HepG2 (cell line): Measurements from ENCODE around the gene MGA. TPM values are rescaled to one million over a fixed set of nuclear protein-coding genes. Genes with fewer than 3 reads are reported as not detected.

Source experiments
- CREM ChIP-seq, 2 experiments: sonication (generic) in 1 of 2; formaldehyde crosslinking in 1 of 2; IDR thresholded peaks; 2 replicates each; pipeline versions ENCODE4 v1.4.0 to v1.6.1; 2016 to 2020; ENCODE audit warnings: antibody characterized with exemption in 1 of 2, mild to moderate bottlenecking in 1 of 2, missing genetic modification reagents in 1 of 2
- U2AF2 ChIP-seq: fragments of 200-400 bp; formaldehyde crosslinking; IDR thresholded peaks from 2 replicates; pipeline ENCODE4 v1.6.1; 2017; ENCODE audit warnings: low read depth, mild to moderate bottlenecking, low read length
- ZMYM3 ChIP-seq: sonication (generic); formaldehyde crosslinking; IDR thresholded peaks from 2 replicates; pipeline ENCODE4 v1.5.1; 2020; ENCODE audit warnings: mild to moderate bottlenecking, missing genetic modification reagents
- ZMYM4 ChIP-seq: sonication (generic); formaldehyde crosslinking; IDR thresholded peaks from 2 replicates; pipeline ENCODE4 v1.8.1; 2023; ENCODE audit warnings: mild to moderate bottlenecking, missing genetic modification reagents
- ZNF776 ChIP-seq: sonication (generic); formaldehyde crosslinking; IDR thresholded peaks from 2 replicates; pipeline ENCODE4 v1.4.0; 2020; ENCODE audit warnings: mild to moderate bottlenecking, missing genetic modification reagents
- polyA plus RNA-seq, 8 experiments: library from polyadenylated mRNA; depleted of rRNA in 3 of 8; stranded (reverse) in 7 of 8; unstranded in 1 of 8; fragments of >200 nt; fragmentation: Illumina TruSeq in 4 of 8; extraction: Trizol in 4 of 8; gene quantifications; 2 replicates each; pipeline versions ENCODE4 v1.2.1 to v1.2.3, GENCODE V29; 2011 to 2016; ENCODE audit warnings: low read depth in 4 of 8, missing spikeins in 1 of 8, mixed read lengths in 1 of 8; ENCODE audit not compliant: insufficient read depth in 1 of 8
- total RNA-seq, 5 experiments: library from RNA; depleted of rRNA; stranded (reverse); fragments of >200 nt; fragmentation: Illumina TruSeq; extraction: Trizol; gene quantifications; 2 replicates each; pipeline ENCODE4 v1.2.3, GENCODE V29; 2016; ENCODE audit warnings: low read depth in 1 of 5
- TF ChIP-seq, protein P1 (sequence below): sonication (generic); formaldehyde crosslinking; IDR thresholded peaks from 2 replicates; pipeline ENCODE4 v1.4.0; 2020; ENCODE audit warnings: missing genetic modification reagents
- TF ChIP-seq, protein P2 (sequence below): sonication (generic); formaldehyde crosslinking; IDR thresholded peaks from 2 replicates; pipeline ENCODE4 v1.8.0; 2022; ENCODE audit warnings: missing genetic modification reagents, mild to moderate bottlenecking, inconsistent platforms, borderline replicate concordance
- TF ChIP-seq, protein P3 (sequence below): sonication (generic); formaldehyde crosslinking; IDR thresholded peaks from 2 replicates; pipeline ENCODE4 v1.5.0; 2020; ENCODE audit warnings: missing genetic modification reagents, mild to moderate bottlenecking, borderline replicate concordance
- TF ChIP-seq, protein P4 (sequence below): sonication (generic); formaldehyde crosslinking; IDR thresholded peaks from 2 replicates; pipeline ENCODE4 v1.4.0; 2020; ENCODE audit warnings: missing genetic modification reagents
- TF ChIP-seq, protein P5 (sequence below): sonication (generic); formaldehyde crosslinking; IDR thresholded peaks from 2 replicates; pipeline ENCODE4 v1.8.1; 2022; ENCODE audit warnings: low read depth, mild to moderate bottlenecking, missing genetic modification reagents
- TF ChIP-seq, protein P6 (sequence below): sonication (generic); formaldehyde crosslinking; conservative IDR thresholded peaks from 2 replicates; pipeline ENCODE4 v1.8.0; 2022; ENCODE audit warnings: missing genetic modification reagents

Gene MGA
- total and polyA plus RNA-seq, 2 of the 13 experiments (the other 11 are each of a cell fraction or from before 2014, with no cell fraction given) = 5.3 to 59.0 TPM

DNA sequence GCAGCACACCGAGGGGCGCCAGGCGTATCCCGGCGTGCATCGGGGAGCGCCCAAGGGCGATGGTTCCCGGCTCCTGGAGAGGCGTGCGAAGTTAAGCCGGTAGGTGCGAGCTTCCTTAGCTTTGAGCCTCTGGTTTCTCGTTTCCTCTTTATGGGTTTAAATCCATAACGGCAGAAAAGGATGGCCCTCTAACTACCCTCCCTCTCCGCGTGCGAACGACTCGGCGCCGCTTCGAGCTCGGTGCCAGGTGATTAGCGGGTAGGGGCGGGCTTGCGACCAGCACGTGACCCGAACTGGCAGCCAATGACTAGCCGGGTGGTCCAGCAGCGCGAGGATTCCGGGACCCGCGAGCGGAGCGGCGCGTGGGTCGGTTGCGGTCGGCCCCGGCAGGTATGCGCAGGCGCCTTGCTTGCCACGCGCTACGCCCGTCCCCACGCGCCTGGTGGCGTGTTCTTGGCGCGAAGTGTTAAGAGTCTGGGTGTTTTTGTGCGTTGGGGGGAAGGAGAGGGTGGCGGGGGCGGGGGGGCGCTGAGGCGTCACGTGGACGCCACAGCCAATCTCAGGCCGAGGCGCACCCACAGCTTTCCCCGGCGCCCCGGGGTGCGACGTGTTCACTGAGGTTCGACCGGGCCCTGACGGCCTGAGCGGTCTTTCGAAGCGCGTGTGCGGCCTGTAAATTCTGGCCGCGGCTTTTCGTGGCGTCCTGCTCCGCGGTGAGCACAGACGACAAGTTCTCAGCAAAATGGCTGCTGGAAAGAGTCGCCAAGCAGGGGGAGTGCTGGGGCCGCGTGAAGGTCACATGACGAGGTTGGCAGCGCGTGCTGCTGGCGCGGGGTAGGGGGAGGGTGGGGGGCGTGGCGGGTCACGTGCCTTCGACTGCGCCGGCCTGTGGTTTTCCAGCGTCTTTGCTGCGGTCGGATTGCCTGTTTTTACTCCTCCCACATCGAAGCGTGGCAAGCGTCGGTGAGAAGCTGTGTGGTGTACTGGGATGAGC lies 38.7 kb upstream of the MGA start (continued):
- TF ChIP-seq, protein P1, sequence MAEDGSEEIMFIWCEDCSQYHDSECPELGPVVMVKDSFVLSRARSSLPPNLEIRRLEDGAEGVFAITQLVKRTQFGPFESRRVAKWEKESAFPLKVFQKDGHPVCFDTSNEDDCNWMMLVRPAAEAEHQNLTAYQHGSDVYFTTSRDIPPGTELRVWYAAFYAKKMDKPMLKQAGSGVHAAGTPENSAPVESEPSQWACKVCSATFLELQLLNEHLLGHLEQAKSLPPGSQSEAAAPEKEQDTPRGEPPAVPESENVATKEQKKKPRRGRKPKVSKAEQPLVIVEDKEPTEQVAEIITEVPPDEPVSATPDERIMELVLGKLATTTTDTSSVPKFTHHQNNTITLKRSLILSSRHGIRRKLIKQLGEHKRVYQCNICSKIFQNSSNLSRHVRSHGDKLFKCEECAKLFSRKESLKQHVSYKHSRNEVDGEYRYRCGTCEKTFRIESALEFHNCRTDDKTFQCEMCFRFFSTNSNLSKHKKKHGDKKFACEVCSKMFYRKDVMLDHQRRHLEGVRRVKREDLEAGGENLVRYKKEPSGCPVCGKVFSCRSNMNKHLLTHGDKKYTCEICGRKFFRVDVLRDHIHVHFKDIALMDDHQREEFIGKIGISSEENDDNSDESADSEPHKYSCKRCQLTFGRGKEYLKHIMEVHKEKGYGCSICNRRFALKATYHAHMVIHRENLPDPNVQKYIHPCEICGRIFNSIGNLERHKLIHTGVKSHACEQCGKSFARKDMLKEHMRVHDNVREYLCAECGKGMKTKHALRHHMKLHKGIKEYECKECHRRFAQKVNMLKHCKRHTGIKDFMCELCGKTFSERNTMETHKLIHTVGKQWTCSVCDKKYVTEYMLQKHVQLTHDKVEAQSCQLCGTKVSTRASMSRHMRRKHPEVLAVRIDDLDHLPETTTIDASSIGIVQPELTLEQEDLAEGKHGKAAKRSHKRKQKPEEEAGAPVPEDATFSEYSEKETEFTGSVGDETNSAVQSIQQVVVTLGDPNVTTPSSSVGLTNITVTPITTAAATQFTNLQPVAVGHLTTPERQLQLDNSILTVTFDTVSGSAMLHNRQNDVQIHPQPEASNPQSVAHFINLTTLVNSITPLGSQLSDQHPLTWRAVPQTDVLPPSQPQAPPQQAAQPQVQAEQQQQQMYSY (CRISPR knock-in tag) = 0 out of 2 replicates have a peak, but pooled peaks have one; percentile 57
- TF ChIP-seq ZMYM3 (CRISPR knock-in tag) (peak; percentile 60), ZNF776 (CRISPR knock-in tag) (peak; percentile 99), U2AF2 (no peak), ZMYM4 (CRISPR knock-in tag) (peak; percentile 93), CREM (IDR thresholded peaks at IDR 0.05) (no peak; the same call in 1 of the 2 replicates), CREM (CRISPR knock-in tag; IDR thresholded peaks at IDR 0.05) (no peak)
- TF ChIP-seq, protein P2, sequence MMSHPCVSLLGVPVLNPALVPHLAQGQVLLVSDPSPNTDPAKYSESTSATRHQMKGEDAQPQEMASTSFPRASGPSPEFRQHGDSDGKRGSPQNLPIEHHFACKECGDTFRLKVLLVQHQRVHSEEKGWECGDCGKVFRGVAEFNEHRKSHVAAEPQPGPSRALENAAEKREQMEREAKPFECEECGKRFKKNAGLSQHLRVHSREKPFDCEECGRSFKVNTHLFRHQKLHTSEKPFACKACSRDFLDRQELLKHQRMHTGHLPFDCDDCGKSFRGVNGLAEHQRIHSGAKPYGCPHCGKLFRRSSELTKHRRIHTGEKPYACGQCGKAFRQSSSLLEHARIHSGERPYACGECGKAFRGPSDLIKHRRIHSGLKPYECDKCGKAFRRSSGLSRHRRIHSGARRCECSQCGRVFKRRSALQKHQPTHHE (CRISPR knock-in tag) = peak; percentile 95; the same call in 1 of the 2 replicates
- TF ChIP-seq, protein P3, sequence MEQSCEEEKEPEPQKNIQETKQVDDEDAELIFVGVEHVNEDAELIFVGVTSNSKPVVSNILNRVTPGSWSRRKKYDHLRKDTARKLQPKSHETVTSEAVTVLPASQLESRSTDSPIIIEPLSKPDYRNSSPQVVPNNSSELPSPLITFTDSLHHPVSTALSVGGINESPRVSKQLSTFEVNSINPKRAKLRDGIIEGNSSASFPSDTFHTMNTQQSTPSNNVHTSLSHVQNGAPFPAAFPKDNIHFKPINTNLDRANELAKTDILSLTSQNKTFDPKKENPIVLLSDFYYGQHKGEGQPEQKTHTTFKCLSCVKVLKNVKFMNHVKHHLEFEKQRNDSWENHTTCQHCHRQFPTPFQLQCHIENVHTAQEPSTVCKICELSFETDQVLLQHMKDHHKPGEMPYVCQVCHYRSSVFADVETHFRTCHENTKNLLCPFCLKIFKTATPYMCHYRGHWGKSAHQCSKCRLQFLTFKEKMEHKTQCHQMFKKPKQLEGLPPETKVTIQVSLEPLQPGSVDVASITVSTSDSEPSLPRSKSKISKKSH (CRISPR knock-in tag) = peak; percentile 99
- TF ChIP-seq, protein P4, sequence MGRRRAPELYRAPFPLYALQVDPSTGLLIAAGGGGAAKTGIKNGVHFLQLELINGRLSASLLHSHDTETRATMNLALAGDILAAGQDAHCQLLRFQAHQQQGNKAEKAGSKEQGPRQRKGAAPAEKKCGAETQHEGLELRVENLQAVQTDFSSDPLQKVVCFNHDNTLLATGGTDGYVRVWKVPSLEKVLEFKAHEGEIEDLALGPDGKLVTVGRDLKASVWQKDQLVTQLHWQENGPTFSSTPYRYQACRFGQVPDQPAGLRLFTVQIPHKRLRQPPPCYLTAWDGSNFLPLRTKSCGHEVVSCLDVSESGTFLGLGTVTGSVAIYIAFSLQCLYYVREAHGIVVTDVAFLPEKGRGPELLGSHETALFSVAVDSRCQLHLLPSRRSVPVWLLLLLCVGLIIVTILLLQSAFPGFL (CRISPR knock-in tag) = no peak; the same call in 1 of the 2 replicates
- TF ChIP-seq, protein P5, sequence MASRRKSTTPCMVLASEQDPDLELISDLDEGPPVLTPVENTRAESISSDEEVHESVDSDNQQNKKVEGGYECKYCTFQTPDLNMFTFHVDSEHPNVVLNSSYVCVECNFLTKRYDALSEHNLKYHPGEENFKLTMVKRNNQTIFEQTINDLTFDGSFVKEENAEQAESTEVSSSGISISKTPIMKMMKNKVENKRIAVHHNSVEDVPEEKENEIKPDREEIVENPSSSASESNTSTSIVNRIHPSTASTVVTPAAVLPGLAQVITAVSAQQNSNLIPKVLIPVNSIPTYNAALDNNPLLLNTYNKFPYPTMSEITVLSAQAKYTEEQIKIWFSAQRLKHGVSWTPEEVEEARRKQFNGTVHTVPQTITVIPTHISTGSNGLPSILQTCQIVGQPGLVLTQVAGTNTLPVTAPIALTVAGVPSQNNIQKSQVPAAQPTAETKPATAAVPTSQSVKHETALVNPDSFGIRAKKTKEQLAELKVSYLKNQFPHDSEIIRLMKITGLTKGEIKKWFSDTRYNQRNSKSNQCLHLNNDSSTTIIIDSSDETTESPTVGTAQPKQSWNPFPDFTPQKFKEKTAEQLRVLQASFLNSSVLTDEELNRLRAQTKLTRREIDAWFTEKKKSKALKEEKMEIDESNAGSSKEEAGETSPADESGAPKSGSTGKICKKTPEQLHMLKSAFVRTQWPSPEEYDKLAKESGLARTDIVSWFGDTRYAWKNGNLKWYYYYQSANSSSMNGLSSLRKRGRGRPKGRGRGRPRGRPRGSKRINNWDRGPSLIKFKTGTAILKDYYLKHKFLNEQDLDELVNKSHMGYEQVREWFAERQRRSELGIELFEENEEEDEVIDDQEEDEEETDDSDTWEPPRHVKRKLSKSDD = peak; percentile 95
- TF ChIP-seq, protein P6, sequence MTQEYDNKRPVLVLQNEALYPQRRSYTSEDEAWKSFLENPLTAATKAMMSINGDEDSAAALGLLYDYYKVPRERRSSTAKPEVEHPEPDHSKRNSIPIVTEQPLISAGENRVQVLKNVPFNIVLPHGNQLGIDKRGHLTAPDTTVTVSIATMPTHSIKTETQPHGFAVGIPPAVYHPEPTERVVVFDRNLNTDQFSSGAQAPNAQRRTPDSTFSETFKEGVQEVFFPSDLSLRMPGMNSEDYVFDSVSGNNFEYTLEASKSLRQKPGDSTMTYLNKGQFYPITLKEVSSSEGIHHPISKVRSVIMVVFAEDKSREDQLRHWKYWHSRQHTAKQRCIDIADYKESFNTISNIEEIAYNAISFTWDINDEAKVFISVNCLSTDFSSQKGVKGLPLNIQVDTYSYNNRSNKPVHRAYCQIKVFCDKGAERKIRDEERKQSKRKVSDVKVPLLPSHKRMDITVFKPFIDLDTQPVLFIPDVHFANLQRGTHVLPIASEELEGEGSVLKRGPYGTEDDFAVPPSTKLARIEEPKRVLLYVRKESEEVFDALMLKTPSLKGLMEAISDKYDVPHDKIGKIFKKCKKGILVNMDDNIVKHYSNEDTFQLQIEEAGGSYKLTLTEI (CRISPR knock-in tag) = peak; percentile 88
